Ishikawa (cell line): ENCODE data around the gene BTNL9.

ENCODE experiments used
- CEBPB ChIP-seq: IDR thresholded peaks from 2 replicates; pipeline ENCODE4 v1.6.1; 2012
- EGR1 ChIP-seq: IDR thresholded peaks from 2 replicates; pipeline ENCODE4 v1.6.1; 2012
- EP300 ChIP-seq: IDR thresholded peaks from 2 replicates; pipeline ENCODE4 v1.6.1; 2012; ENCODE audit warnings: borderline replicate concordance
- FOXM1 ChIP-seq: IDR thresholded peaks from 2 replicates; pipeline ENCODE4 v1.6.1; 2012; ENCODE audit warnings: low read depth, borderline replicate concordance
- RAD21 ChIP-seq: IDR thresholded peaks from 2 replicates; pipeline ENCODE4 v1.6.1; 2012; ENCODE audit warnings: low read depth
- TAF1 ChIP-seq: IDR thresholded peaks from 2 replicates; pipeline ENCODE4 v1.6.1; 2012; ENCODE audit warnings: low read depth, mild to moderate bottlenecking
- TCF12 ChIP-seq: IDR thresholded peaks from 2 replicates; pipeline ENCODE4 v1.6.1; 2012; ENCODE audit warnings: low read depth
- TEAD4 ChIP-seq: IDR thresholded peaks from 2 replicates; pipeline ENCODE4 v1.6.1; 2012
- YY1 ChIP-seq: IDR thresholded peaks from 2 replicates; pipeline ENCODE4 v1.6.1; 2012; ENCODE audit warnings: low read depth
- TF ChIP-seq, protein P1 (sequence below): IDR thresholded peaks from 2 replicates; pipeline ENCODE4 v1.6.1; 2012
- TF ChIP-seq, protein P2 (sequence below): IDR thresholded peaks from 2 replicates; pipeline ENCODE4 v1.6.1; 2012
- TF ChIP-seq, protein P3 (sequence below): IDR thresholded peaks from 2 replicates; pipeline ENCODE4 v1.6.1; 2012; ENCODE audit warnings: low read depth, mild to moderate bottlenecking

DNA sequence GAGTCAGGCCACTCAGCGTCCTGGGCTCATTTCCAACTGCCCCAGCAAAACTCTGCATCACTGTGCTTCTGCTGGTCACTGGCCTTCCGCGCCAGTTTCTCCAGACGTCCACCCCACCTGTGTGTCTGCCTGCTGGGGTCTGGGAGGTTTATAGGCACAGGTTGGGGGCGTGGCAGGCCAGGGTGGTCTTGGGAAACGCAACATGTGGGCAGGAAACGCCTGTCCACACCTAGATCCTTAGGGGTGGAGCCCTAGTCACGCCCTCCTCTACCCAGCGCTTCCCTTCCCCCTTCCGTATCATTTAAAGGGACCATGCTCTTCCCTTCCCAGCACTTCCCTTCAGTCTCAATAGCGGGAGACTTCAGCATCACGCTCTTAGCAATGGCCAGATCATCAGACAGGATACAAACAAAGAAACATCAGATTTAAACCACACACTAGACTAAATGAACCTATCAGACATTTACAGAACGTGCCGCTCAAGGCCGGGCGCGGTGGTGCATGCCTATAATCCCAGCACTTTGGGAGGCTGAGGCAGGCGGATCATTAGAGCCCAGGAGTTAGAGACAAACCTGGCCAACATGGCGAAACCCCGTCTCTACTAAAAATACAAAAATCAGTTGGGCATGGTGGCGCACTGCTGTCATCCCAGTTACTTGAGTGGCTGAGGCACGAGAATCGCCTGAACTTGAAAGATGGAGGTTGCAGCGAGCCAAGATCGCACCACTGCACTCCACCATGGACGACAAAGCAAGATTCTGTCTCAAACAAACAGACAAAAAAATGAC lies 11.8 kb upstream of the BTNL9 start:
- no peak for TF ChIP-seq EP300
- TF ChIP-seq, protein P1, sequence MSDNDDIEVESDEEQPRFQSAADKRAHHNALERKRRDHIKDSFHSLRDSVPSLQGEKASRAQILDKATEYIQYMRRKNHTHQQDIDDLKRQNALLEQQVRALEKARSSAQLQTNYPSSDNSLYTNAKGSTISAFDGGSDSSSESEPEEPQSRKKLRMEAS: no peak
- no peak for TF ChIP-seq TEAD4
- no peak for TF ChIP-seq YY1
- TF ChIP-seq FOXM1: no peak
- TF ChIP-seq, protein P2, sequence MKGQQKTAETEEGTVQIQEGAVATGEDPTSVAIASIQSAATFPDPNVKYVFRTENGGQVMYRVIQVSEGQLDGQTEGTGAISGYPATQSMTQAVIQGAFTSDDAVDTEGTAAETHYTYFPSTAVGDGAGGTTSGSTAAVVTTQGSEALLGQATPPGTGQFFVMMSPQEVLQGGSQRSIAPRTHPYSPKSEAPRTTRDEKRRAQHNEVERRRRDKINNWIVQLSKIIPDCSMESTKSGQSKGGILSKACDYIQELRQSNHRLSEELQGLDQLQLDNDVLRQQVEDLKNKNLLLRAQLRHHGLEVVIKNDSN: no peak
- no peak for TF ChIP-seq CEBPB
- TF ChIP-seq EGR1: no peak
- TF ChIP-seq, protein P3, sequence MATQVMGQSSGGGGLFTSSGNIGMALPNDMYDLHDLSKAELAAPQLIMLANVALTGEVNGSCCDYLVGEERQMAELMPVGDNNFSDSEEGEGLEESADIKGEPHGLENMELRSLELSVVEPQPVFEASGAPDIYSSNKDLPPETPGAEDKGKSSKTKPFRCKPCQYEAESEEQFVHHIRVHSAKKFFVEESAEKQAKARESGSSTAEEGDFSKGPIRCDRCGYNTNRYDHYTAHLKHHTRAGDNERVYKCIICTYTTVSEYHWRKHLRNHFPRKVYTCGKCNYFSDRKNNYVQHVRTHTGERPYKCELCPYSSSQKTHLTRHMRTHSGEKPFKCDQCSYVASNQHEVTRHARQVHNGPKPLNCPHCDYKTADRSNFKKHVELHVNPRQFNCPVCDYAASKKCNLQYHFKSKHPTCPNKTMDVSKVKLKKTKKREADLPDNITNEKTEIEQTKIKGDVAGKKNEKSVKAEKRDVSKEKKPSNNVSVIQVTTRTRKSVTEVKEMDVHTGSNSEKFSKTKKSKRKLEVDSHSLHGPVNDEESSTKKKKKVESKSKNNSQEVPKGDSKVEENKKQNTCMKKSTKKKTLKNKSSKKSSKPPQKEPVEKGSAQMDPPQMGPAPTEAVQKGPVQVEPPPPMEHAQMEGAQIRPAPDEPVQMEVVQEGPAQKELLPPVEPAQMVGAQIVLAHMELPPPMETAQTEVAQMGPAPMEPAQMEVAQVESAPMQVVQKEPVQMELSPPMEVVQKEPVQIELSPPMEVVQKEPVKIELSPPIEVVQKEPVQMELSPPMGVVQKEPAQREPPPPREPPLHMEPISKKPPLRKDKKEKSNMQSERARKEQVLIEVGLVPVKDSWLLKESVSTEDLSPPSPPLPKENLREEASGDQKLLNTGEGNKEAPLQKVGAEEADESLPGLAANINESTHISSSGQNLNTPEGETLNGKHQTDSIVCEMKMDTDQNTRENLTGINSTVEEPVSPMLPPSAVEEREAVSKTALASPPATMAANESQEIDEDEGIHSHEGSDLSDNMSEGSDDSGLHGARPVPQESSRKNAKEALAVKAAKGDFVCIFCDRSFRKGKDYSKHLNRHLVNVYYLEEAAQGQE: no peak
- TF ChIP-seq TAF1: no peak
- TF ChIP-seq RAD21: no peak
- no peak for TF ChIP-seq TCF12
